IMR-90 (cell line): ENCODE measurements around the gene TELO2.

Experiments used
- BHLHE40 ChIP-seq: fragments of 150-350 bp; IDR thresholded peaks from 2 replicates; pipeline ENCODE4 v1.6.1; 2016; ENCODE audit warnings: mild to moderate bottlenecking, low read depth, low read length
- CTCF ChIP-seq: conservative IDR thresholded peaks from 2 replicates; pipeline ENCODE4 v1.5.1; 2012; ENCODE audit warnings: mild to moderate bottlenecking, low read depth, low read length, improper control_type of control experiment
- MAZ ChIP-seq: IDR thresholded peaks from 2 replicates; pipeline ENCODE4 v1.6.1; 2012; ENCODE audit warnings: low read depth, mild to moderate bottlenecking, low read length, improper control_type of control experiment, moderate library complexity, borderline replicate concordance
- POLR2A ChIP-seq: IDR thresholded peaks from 2 replicates; pipeline ENCODE4 v1.6.1; 2012; ENCODE audit warnings: mild to moderate bottlenecking, low read depth, low read length
- RAD21 ChIP-seq: IDR thresholded peaks from 2 replicates; pipeline ENCODE4 v1.6.1; 2012; ENCODE audit warnings: low read length, improper control_type of control experiment
- RCOR1 ChIP-seq: IDR thresholded peaks from 2 replicates; pipeline ENCODE4 v1.6.1; 2012; ENCODE audit warnings: mild to moderate bottlenecking, low read length, improper control_type of control experiment; ENCODE audit not compliant: insufficient replicate concordance
- RFX5 ChIP-seq: IDR thresholded peaks from 2 replicates; pipeline ENCODE4 v1.8.0; 2012; ENCODE audit warnings: low read depth, mild to moderate bottlenecking, low read length, moderate library complexity

- no peak for TF ChIP-seq POLR2A
- TF ChIP-seq MAZ = no peak
- no peak for TF ChIP-seq CTCF
- TF ChIP-seq RCOR1 = no peak
- TF ChIP-seq RAD21 = no peak
- TF ChIP-seq BHLHE40 = no peak
- no peak for TF ChIP-seq RFX5
Observed at GRCh38 chr16:1542166-1542500, 49.0 kb downstream of the TELO2 start.
